SU-DHL-6 (cell line): ENCODE measurements around the gene AGPAT2.

Experiments
- H2AFZ ChIP-seq: fragments of 200-600 bp; sonication (generic); 2 replicates; pipeline ENCODE4 v1.6.1; 2014; ENCODE audit warnings: low read depth, mild to moderate bottlenecking, moderate library complexity, mixed read lengths, antibody characterized with exemption, low read length; ENCODE audit not compliant: severe bottlenecking
- H3F3A ChIP-seq: fragments of 200-600 bp; shearing (Covaris generic); 2 replicates; pipeline ENCODE4 v1.6.0; 2016; ENCODE audit warnings: antibody characterized with exemption, mild to moderate bottlenecking; ENCODE audit not compliant: insufficient read depth
- H3K27ac ChIP-seq: fragments of 200-600 bp; sonication (generic); 2 replicates; pipeline ENCODE4 v1.5.1; 2016; ENCODE audit warnings: low read depth, mild to moderate bottlenecking, low read length, moderate library complexity, mixed read lengths
- H3K27me3 ChIP-seq: fragments of 200-600 bp; sonication (generic), shearing (Covaris generic); 2 replicates; pipeline ENCODE4 v1.6.0; 2014; ENCODE audit warnings: mild to moderate bottlenecking, low read length
- H3K36me3 ChIP-seq: fragments of 200-600 bp; sonication (generic); 2 replicates; pipeline ENCODE4 v1.6.1; 2014; ENCODE audit warnings: mild to moderate bottlenecking, low read length, mixed read lengths
- H3K4me2 ChIP-seq: fragments of 300-600, 200-600 bp; shearing (Covaris generic), sonication (generic); 2 replicates; pipeline ENCODE4 v1.6.0; 2014; ENCODE audit warnings: low read length, low read depth, mild to moderate bottlenecking; ENCODE audit not compliant: poor library complexity, severe bottlenecking
- H3K4me3 ChIP-seq: fragments of 200-600 bp; sonication (generic); 2 replicates; pipeline ENCODE4 v1.5.1; 2014; ENCODE audit warnings: antibody characterized with exemption, low read length, mild to moderate bottlenecking, mixed read lengths; ENCODE audit not compliant: insufficient read depth, poor library complexity, severe bottlenecking
- H3K79me2 ChIP-seq: fragments of 200-600 bp; sonication (generic); 2 replicates; pipeline ENCODE4 v1.6.1; 2014; ENCODE audit warnings: mild to moderate bottlenecking, low read length, moderate library complexity; ENCODE audit not compliant: insufficient read depth
- H3K9ac ChIP-seq: fragments of 200-600 bp; sonication (generic); 2 replicates; pipeline ENCODE4 v1.7.0; 2014; ENCODE audit warnings: mild to moderate bottlenecking, low read length
- H3K9me2 ChIP-seq: fragments of 200-600 bp; sonication (generic); replicated peaks from 2 replicates; pipeline ENCODE4 v1.6.1; 2014; ENCODE audit warnings: low read length; ENCODE audit not compliant: insufficient read depth
- H3K9me3 ChIP-seq: fragments of 200-600 bp; sonication (generic); 2 replicates; pipeline ENCODE4 v1.6.1; 2014; ENCODE audit warnings: low read length, mixed read lengths; ENCODE audit not compliant: insufficient read depth
- H4K20me1 ChIP-seq: fragments of 200-600 bp; sonication (generic); 2 replicates; pipeline ENCODE4 v1.6.1; 2014; ENCODE audit warnings: low read depth, mild to moderate bottlenecking, antibody characterized with exemption, low read length, moderate library complexity, mixed read lengths
- CTCF ChIP-seq: fragments of 200-600 bp; sonication (generic); IDR thresholded peaks from one replicate; pipeline ENCODE4 v1.5.1; 2017; ENCODE audit warnings: antibody characterized with exemption, mild to moderate bottlenecking, low read length, moderate library complexity; ENCODE audit not compliant: insufficient read depth, poor library complexity, severe bottlenecking
- EZH2phosphoT487 ChIP-seq: fragments of 200-600 bp; sonication (generic), shearing (Covaris generic); conservative IDR thresholded peaks from 2 replicates; pipeline ENCODE4 v1.6.1; 2018; ENCODE audit warnings: mild to moderate bottlenecking, antibody characterized with exemption, low read length, moderate library complexity, mixed read lengths

Gene AGPAT2

GRCh38 chr9:136690104-136690805, 3.0 kb upstream of the AGPAT2 start:
- Histone ChIP-seq H3K27me3 (no peaks in the 10 kb centered on the region), H2AFZ (no peak overlapping the region), H3F3A (no peaks in the 10 kb centered on the region; the same call in 1 of the 2 replicates), H3K9ac (no peak overlapping the region), H4K20me1 (no peaks in the 10 kb centered on the region), H3K9me3 (no peaks in the 10 kb centered on the region), H3K4me3 (no peak overlapping the region), H3K9me2 (no peaks in the 10 kb centered on the region), H3K79me2 (no peaks in the 10 kb centered on the region), H3K36me3 (no peaks in the 10 kb centered on the region), H3K27ac (no peak overlapping the region), H3K4me2 (no peak overlapping the region)
- TF ChIP-seq CTCF (no peak), EZH2phosphoT487 (no peak)

DNA sequence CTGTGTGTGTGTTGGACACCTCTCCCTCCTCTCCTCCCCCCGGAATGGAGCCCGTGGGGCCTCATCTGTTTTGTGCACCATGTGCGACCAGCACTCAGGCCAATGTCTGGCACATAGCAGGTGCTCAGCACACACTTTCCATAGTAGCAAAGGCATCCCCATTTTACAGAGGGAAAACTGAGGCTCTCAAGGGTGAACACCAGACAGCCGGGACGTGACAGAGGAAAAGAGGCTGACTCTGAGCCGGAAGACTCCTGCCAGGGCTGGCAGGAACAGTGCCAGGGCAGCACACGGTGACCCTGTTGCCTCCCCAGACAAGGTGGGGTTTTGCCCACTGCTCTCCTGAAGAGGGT, 1.8 kb upstream of the AGPAT2 start:
- Histone ChIP-seq H3K9me2 (no peaks in the 10 kb centered on the region), H3K79me2 (no peaks in the 10 kb centered on the region), H2AFZ (no peak overlapping the region), H3K27ac (no peak overlapping the region), H3K4me3 (no peak overlapping the region), H3K27me3 (no peaks in the 10 kb centered on the region), H3K9ac (no peak overlapping the region), H3F3A (no peaks in the 10 kb centered on the region; the same call in 1 of the 2 replicates), H4K20me1 (no peaks in the 10 kb centered on the region), H3K4me2 (no peak overlapping the region), H3K9me3 (no peaks in the 10 kb centered on the region), H3K36me3 (no peaks in the 10 kb centered on the region)
- TF ChIP-seq EZH2phosphoT487 (no peak), CTCF (no peak)

DNA sequence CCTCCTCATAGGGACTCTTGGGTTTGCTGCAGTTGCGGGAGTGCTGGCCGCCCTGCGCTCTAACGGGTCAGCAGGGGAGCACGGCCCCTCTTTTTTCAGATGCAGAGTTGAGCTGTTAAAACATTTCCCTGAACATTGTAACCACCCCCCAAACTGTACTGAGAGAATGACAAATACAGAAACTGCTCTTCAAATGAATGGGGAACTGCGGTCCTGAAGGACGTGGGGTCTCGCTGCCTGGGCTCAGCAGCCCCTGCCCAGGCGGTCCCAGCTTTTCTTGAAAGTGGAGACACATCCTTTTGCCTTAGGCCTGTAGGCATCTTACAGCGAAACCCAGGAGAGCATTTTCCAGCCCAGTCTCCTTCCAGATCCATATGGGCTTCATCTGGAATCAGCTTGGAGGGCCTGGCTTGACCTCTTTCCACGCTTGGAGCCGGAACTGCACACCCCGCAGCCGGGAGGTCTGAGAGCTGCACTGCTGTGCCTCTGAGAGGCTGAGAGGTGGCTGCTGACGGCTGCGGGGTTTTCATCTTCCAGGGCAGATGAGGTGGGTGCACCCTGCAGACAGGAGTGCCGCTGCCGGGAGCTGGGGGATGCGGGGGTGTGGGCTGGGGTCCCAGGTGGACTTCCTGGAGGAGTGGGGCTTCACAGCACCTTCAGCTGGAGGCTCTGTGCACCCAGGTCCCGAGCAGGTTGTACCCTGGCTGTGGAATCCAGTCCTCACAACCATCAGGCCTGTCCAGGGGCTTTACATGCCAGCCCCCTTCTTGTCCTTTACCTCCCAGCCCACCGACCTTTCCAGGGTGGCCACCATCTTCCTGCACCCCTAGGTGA, 1.2 kb upstream of the AGPAT2 start:
- H3K4me3 ChIP-seq, result no peak overlapping the region
- TF ChIP-seq EZH2phosphoT487 (no peak), CTCF (no peak)

More for the DNA sequence above, 1.2 kb upstream of the AGPAT2 start:
- H3K4me2 ChIP-seq, result no peak overlapping the region
- H3K27ac ChIP-seq, result no peak overlapping the region
- no peaks in the 10 kb centered on the region for H4K20me1 ChIP-seq
- no peaks in the 10 kb centered on the region; the same call in 1 of the 2 replicates for H3F3A ChIP-seq
- no peak overlapping the region for H2AFZ ChIP-seq
- no peaks in the 10 kb centered on the region for H3K79me2 ChIP-seq
- H3K9me2 ChIP-seq, result no peaks in the 10 kb centered on the region
- H3K9me3 ChIP-seq, result no peaks in the 10 kb centered on the region
- H3K36me3 ChIP-seq, result no peaks in the 10 kb centered on the region
- H3K27me3 ChIP-seq, result no peaks in the 10 kb centered on the region
- H3K9ac ChIP-seq, result no peak overlapping the region
